HTR-8/SVneo (cell line): ENCODE measurements around the gene HOMER2.
"Not testable (repeated sequence)": the region's sequence is repeated elsewhere in the genome, so short reads cannot be mapped to it uniquely, and the experiment has no call there.

Source experiments
- DNase-seq: peaks from one replicate; pipeline ENCODE4 v3.0.0; 2011; ENCODE audit warnings: low spot score, mixed read lengths; ENCODE audit not compliant: insufficient read length
- FAIRE-seq: peaks from 2 replicates; lab custom pipeline; 2011; peaks lifted over from hg19 to GRCh38; lab: Jason Lieb, UNC

HOMER2 gene

GRCh38 chr15:82846621-82847020, 105.9 kb downstream of the HOMER2 start:
- DNase-seq (no peak), FAIRE-seq (no peak)

- DNase-seq (no peak), FAIRE-seq (no peak)
These were observed 106.8 kb downstream of the HOMER2 start for GRCh38 chr15:82845686-82846085.

GRCh38 chr15:82843566-82843965, 109.0 kb downstream of the HOMER2 start:
- DNase-seq = no peak
- no peak for FAIRE-seq

GRCh38 chr15:82840166-82840565, 112.4 kb downstream of the HOMER2 start:
- DNase-seq (no peak), FAIRE-seq (no peak)

- DNase-seq (no peak), FAIRE-seq (no peak)
These were observed 113.4 kb downstream of the HOMER2 start for GRCh38 chr15:82839136-82839535.

GRCh38 chr15:82838096-82838735, 114.3 kb downstream of the HOMER2 start:
- no peak for FAIRE-seq
- no peak for DNase-seq

- DNase-seq (no peak), FAIRE-seq (no peak)
These were observed 117.1 kb downstream of the HOMER2 start for GRCh38 chr15:82835391-82835917.

- DNase-seq = no peak
- no peak for FAIRE-seq
These were observed 119.2 kb downstream of the HOMER2 start for GRCh38 chr15:82833362-82833682.

- DNase-seq (peak; percentile 78), FAIRE-seq (no peak)
These were observed 119.7 kb downstream of the HOMER2 start for GRCh38 chr15:82832601-82833361.

- no peak for FAIRE-seq
- no peak for DNase-seq
These were observed 120.5 kb downstream of the HOMER2 start for GRCh38 chr15:82831894-82832600.

GRCh38 chr15:82830427-82831173, 121.9 kb downstream of the HOMER2 start:
- no peak for FAIRE-seq

GRCh38 chr15:82829234-82829633, 123.3 kb downstream of the HOMER2 start:
- DNase-seq (no peak), FAIRE-seq (no peak)

More at GRCh38 chr15:82830427-82831173, 121.9 kb downstream of the HOMER2 start:
- no peak for DNase-seq

GRCh38 chr15:82828075-82828474, 124.4 kb downstream of the HOMER2 start:
- FAIRE-seq (no peak), DNase-seq (no peak)

- DNase-seq (no peak), FAIRE-seq (no peak)
These were observed 129.5 kb downstream of the HOMER2 start for GRCh38 chr15:82823049-82823448.

GRCh38 chr15:82821851-82822250, 130.7 kb downstream of the HOMER2 start:
- DNase-seq = not testable (repeated sequence)

GRCh38 chr15:82821396-82821795, 131.1 kb downstream of the HOMER2 start:
- FAIRE-seq, DNase-seq: not testable (repeated sequence)

More at GRCh38 chr15:82821851-82822250, 130.7 kb downstream of the HOMER2 start:
- not testable (repeated sequence) for FAIRE-seq

- no peak for DNase-seq
- no peak for FAIRE-seq
These were observed 132.4 kb downstream of the HOMER2 start for GRCh38 chr15:82820128-82820527.

GRCh38 chr15:82812994-82813393, 139.5 kb downstream of the HOMER2 start:
- no peak for DNase-seq
- FAIRE-seq = no peak

GRCh38 chr15:82810890-82811426, 141.6 kb downstream of the HOMER2 start:
- no peak for DNase-seq
- no peak for FAIRE-seq
